ENCODE results near the gene SRRD. TPM values are rescaled to one million over a fixed set of nuclear protein-coding genes. Genes with fewer than 3 reads are reported as not detected.
"Not testable (repeated sequence)": the region's sequence is repeated elsewhere in the genome, so short reads cannot be mapped to it uniquely, and the experiment has no call there.

Gene SRRD
- total RNA-seq, 6 experiments from 2014 or later: 11.4 to 15.2 (median 11.8) TPM

GRCh38 chr22:26525946-26526564, 42.4 kb downstream of the SRRD start:
- Histone ChIP-seq H3K27me3 (no peaks in the 10 kb centered on the region), H3K27ac (peak overlapping the region; percentile 84 to 93 (median 87)), H3K36me3 (peaks cover 0 to 5% (median 0%) of the 10 kb centered on the region in 4 donors), H3K4me3 (peak overlapping the region; percentile 34 to 67 (median 61)), H3K4me1 (peaks cover 0 to 38% (median 11%) of the 10 kb centered on the region in 4 donors), H3K9me3 (no peaks in the 10 kb centered on the region)
- ATAC-seq (peak in 1 of 4 donors; percentile 1), DNase-seq (no peak)
- intact Hi-C loops (cut with DNase I): no loop called here
- 38% methylated on average over 7 of the region's 7 CpGs for WGBS (ENCODE audit: insufficient coverage, low coverage, low lambda C conversion rate, missing lambda C conversion rate)
- TF ChIP-seq CTCF (IDR thresholded peaks at IDR 0.05) (no peak), POLR2A (IDR thresholded peaks at IDR 0.05) (peak; percentile 15)

GRCh38 chr22:26527167-26527566, 43.5 kb downstream of the SRRD start:
- intact Hi-C loops (cut with DNase I): no loop called here
- peak in 1 of 3 donors; percentile 58 for DNase-seq
- no peaks in the 10 kb centered on the region for H3K9me3 ChIP-seq
- peak overlapping the region in 2 of 3 donors; percentile 61 to 67 for H3K4me3 ChIP-seq
- H3K4me1 ChIP-seq: peaks cover 0 to 45% (median 11%) of the 10 kb centered on the region in 4 donors
- peak; percentile 12 to 41 (median 26) for ATAC-seq
- H3K27me3 ChIP-seq: no peaks in the 10 kb centered on the region
- H3K27ac ChIP-seq: peak overlapping the region; percentile 84 to 93 (median 87)
- peak in 1 of 4 donors; percentile 8 for TF ChIP-seq CTCF (IDR thresholded peaks at IDR 0.05)
- no peak for TF ChIP-seq POLR2A (IDR thresholded peaks at IDR 0.05)
- peaks cover 0 to 15% (median 2%) of the 10 kb centered on the region in 4 donors for H3K36me3 ChIP-seq
- WGBS (ENCODE audit: insufficient coverage, low coverage, low lambda C conversion rate, missing lambda C conversion rate): 20% methylated on average over 3 of the region's 3 CpGs

- TF ChIP-seq CTCF (IDR thresholded peaks at IDR 0.05) (no peak), POLR2A (IDR thresholded peaks at IDR 0.05) (no peak)
- Histone ChIP-seq H3K4me3 (peak overlapping the region in 2 of 3 donors; percentile 61 to 67), H3K4me1 (peaks cover 0 to 45% (median 11%) of the 10 kb centered on the region in 4 donors), H3K9me3 (no peaks in the 10 kb centered on the region), H3K27ac (peak overlapping the region; percentile 84 to 93 (median 87)), H3K27me3 (no peaks in the 10 kb centered on the region), H3K36me3 (peaks cover 0 to 17% (median 4%) of the 10 kb centered on the region in 4 donors)
- ATAC-seq (peak; percentile 22 to 36 (median 28)), DNase-seq (peak in 2 of 3 donors; percentile 54 to 55)
- intact Hi-C loops (cut with DNase I): no loop called here
- 41% methylated on average over 14 of the region's 15 CpGs for WGBS (ENCODE audit: insufficient coverage, low coverage, low lambda C conversion rate, missing lambda C conversion rate)
These were observed 44.1 kb downstream of the SRRD start for GRCh38 chr22:26527574-26528465.

GRCh38 chr22:26528518-26528917, 44.8 kb downstream of the SRRD start:
- peaks cover 0 to 45% (median 10%) of the 10 kb centered on the region in 4 donors for H3K4me1 ChIP-seq
- H3K9me3 ChIP-seq; intact Hi-C loops (cut with DNase I); H3K27me3 ChIP-seq: not testable (repeated sequence)
- peak overlapping the region; percentile 84 to 93 (median 87) for H3K27ac ChIP-seq
- peak overlapping the region in 1 of 3 donors; percentile 67 for H3K4me3 ChIP-seq
- H3K36me3 ChIP-seq: peaks cover 0 to 17% (median 4%) of the 10 kb centered on the region in 4 donors
- 24% methylated on average over 8 of the region's 9 CpGs for WGBS (ENCODE audit: insufficient coverage, low coverage, low lambda C conversion rate, missing lambda C conversion rate)
- DNase-seq (peak; percentile 55 to 80 (median 77)), ATAC-seq (peak in 3 of 4 donors; percentile 1 to 29 (median 3))
